Stimulated activated naive CD8-positive, alpha-beta T cell treated with anti-CD3 and anti-CD28 coated beads, Interleukin-15, Interleukin-2, amounts not matched to agents 100 U/mL and 50 U/mL, for 24 hours (primary cell): ENCODE data around the gene TAMM41.
A peak's percentile ranks its signal among the peaks of the same experiment; 100 is the strongest.
"Not testable (repeated sequence)": the region's sequence is repeated elsewhere in the genome, so short reads cannot be mapped to it uniquely, and the experiment has no call there.

Experiments used
- ATAC-seq: fragments of 150-1000 bp; cut with Tn5 transposase; one replicate; pipeline ENCODE4 v1.10.0; 2021
- DNase-seq: peaks from one replicate; pipeline ENCODE4 v3.0.0; 2021

The TAMM41 gene

DNA sequence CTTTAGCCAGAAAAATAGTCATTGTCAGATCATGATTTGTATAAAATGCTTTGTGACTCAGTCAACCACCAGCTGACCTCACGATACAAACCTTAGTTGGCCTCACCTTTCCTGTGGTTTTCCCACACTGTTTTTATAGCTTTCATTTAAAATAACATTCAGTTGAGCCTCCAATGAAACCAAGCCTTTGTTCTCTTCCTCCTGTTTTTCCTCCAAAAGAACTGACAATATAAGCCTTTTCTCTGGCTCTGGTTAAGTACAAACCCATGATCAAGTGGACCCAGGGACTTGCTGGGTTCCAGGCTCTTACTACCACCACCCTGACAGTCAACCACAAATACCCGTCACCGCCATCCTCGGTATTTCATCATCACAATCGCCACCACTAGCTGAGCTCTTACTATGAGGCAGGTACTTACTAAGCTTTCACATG, 81.7 kb downstream of the TAMM41 start:
- DNase-seq (peak; percentile 27), ATAC-seq (peak; percentile 77)

DNA sequence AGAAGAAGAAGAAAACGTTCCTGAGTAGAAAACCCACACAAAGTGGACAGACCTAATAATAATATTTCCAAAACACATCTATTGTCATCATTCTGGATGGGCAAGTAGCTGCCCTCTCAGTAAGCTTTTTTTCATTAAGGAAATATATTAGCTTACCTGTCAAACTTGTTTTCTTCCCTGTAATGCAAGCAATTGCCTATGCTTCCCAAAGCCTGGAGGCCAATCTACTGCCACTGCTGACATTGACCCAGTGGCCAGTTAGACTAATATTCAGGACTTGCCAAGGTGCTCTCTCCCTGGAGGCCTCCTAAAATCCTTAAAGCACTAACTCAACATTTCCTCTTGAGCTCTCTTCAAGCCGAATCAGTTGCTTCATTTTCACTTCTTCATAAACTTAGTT, 86.7 kb downstream of the TAMM41 start:
- ATAC-seq (no peak), DNase-seq (no peak)

DNA sequence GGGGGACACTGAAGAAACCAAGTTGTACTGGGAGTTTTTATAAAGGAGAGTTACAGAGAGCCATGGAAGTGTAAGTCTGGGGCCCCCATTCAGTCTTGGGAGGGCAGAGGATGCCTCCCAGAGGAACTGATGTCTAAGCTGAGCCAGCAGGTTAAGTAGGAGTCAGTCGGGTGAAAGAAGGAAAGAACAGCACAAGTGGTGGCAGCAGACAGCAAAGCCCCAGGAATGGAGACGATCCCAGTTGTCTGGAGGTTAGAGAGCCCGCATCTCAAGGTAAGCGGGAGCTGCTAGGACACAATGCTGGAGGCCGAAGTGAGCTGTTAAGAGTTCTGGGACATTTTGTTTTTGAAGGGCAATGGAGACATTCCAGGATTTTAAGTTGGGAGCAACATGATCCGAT, 88.8 kb downstream of the TAMM41 start:
- DNase-seq (no peak), ATAC-seq (no peak)

DNA sequence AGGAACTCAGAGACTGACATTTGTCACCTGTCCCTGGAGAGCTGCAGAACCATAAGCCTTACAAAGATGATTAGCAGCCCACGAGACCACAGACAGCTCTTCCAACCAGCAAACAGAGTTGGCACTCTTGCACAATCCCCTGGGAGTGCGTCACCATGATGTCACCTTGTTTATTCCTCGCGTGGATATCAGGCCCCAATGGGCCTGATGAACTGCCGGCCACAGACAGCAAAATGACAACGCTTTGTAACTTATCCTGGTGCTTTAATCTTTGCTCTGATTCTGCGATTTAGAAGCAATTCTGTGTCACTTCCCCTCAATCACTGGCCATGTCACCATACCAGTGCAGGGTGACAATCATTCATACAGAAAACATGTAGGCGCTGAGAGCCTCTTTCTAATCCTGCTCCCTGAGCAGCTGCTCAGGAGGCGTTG, 89.2 kb downstream of the TAMM41 start:
- DNase-seq (no peak), ATAC-seq (no peak)

DNA sequence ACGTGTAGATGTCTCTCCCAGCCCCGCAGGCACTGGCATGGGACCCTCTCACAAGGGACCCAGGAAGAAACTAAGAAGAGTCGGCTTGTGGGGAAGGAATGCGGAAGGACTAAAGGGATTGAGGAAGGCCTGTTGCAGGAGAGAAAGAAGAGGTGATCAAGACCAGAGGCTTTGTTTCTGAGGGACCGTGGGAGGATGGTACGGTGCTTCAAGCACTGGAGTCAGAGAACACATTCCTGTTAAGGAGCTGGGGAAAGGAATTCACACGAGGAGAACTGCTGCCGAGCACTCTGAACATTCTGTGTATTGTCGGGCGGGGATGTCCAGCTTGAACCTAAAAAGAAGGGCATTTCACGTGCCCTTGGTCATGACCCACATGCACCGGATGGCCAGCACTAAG, 91.4 kb downstream of the TAMM41 start:
- ATAC-seq (no peak), DNase-seq (no peak)

DNA sequence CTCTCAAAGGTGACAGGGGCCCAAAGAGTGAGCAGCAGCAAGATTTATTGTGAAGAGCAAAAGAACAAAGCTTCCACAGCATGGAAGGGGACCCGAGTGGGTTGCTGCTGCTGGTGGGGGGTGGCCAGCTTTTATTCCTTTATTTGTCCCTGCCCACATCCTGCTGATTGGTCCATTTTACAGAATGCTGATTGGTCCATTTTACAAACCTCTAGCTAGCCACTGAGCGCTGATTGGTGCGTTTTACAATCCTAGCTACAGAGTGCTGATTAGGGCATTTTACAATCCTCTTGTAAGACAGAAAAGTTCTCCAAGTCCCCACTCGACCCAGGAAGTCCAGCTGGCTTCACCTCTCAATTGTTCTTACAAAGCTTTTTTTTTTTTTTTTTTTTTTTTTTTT, 94.4 kb downstream of the TAMM41 start:
- DNase-seq, ATAC-seq: not testable (repeated sequence)

DNA sequence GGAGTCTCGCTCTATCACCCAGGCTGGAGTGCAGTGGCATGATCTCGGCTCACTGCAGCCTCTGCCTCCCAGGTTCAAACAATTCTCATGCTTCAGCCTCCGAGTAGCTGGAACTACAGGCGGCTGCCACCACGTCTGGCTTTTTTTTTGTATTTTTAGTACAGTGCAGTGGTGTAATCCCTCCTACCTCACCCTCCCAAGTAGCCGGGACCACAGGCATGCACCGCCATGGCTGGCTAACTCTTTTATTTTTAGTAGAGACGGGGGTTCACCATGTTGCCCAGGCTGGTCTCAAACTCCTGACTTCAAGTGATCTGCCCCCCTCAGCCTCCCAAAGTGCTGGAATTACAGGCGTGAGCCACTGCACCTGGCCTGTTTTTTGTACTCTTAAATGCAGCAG, 98.4 kb downstream of the TAMM41 start:
- ATAC-seq, DNase-seq: not testable (repeated sequence)
